ENCODE results near the gene VASH1. TPM values are rescaled to one million over a fixed set of nuclear protein-coding genes. Genes with fewer than 3 reads are reported as not detected.

The VASH1 gene
- total RNA-seq, 3 donors from 2014 or later: 4.8 to 11.6 (median 5.4) TPM

DNA sequence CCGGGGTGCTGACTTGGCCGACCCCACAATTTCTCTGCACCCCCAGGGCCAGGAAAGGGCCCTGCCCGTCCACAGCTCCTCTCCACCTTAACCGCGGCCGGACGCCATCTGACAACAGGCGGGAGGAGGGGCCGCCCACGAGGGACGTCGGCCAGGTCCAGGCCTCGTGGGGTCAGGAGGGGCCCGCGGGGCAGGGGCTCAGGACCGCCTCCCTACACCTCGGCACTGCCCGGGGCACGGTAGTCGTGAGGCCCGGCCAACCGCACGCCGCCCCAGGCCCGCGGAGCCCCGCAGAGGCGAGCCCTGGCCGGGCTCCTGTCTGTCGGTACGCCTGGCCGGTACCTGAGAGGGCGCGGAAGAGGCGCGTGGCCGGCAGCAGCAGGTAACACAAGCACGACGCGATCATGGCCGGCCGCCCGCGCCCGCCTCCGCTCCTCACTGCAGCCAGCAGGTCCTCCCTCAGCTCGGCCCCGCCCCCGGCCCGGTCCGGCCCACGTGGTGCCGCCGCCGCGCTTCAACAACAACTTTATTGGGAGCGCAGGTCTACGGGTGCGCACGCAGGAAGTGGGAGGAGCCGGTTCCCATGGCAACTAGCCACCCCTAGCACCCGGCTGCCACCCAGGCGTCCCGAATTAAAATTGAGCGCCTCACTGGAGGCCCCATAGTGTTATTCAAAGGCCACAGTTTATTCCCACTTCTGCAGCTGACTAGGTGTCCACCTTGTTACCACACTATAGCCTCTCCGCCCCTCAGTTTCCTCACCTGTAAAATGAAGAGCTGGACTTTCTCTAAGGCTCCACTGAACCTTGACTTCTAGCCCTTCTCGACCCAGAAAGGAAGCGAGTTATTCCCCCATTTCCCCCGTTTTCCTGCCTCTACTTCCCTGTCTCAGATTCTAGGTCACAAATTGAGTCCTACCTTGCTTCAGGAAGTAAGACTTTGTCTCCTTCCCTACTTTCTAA, 51.4 kb downstream of the VASH1 start, which contains the start of gene ANGEL1:
TSS of gene ANGEL1 (minus strand) at position 461 of the 962 bp plus-strand sequence. CDS start at position 406, 55 bp downstream.
- intact Hi-C loops (cut with DNase I, micrococcal nuclease): no loop called here
- H3K4me3 ChIP-seq: peak within 1 kb of the TSS; percentile 53
- ATAC-seq: peak; percentile 98
- DNase-seq: peak; percentile 98
- H3K36me3 ChIP-seq (ENCODE audit: low read depth): no peaks in the 10 kb centered on the region
- peaks cover 3% of the 10 kb centered on the region for H3K4me1 ChIP-seq (ENCODE audit: low read depth)
- no peaks in the 10 kb centered on the region for H3K9me3 ChIP-seq
- TF ChIP-seq, protein P1, sequence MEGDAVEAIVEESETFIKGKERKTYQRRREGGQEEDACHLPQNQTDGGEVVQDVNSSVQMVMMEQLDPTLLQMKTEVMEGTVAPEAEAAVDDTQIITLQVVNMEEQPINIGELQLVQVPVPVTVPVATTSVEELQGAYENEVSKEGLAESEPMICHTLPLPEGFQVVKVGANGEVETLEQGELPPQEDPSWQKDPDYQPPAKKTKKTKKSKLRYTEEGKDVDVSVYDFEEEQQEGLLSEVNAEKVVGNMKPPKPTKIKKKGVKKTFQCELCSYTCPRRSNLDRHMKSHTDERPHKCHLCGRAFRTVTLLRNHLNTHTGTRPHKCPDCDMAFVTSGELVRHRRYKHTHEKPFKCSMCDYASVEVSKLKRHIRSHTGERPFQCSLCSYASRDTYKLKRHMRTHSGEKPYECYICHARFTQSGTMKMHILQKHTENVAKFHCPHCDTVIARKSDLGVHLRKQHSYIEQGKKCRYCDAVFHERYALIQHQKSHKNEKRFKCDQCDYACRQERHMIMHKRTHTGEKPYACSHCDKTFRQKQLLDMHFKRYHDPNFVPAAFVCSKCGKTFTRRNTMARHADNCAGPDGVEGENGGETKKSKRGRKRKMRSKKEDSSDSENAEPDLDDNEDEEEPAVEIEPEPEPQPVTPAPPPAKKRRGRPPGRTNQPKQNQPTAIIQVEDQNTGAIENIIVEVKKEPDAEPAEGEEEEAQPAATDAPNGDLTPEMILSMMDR (IDR thresholded peaks at IDR 0.05): no peak

DNA sequence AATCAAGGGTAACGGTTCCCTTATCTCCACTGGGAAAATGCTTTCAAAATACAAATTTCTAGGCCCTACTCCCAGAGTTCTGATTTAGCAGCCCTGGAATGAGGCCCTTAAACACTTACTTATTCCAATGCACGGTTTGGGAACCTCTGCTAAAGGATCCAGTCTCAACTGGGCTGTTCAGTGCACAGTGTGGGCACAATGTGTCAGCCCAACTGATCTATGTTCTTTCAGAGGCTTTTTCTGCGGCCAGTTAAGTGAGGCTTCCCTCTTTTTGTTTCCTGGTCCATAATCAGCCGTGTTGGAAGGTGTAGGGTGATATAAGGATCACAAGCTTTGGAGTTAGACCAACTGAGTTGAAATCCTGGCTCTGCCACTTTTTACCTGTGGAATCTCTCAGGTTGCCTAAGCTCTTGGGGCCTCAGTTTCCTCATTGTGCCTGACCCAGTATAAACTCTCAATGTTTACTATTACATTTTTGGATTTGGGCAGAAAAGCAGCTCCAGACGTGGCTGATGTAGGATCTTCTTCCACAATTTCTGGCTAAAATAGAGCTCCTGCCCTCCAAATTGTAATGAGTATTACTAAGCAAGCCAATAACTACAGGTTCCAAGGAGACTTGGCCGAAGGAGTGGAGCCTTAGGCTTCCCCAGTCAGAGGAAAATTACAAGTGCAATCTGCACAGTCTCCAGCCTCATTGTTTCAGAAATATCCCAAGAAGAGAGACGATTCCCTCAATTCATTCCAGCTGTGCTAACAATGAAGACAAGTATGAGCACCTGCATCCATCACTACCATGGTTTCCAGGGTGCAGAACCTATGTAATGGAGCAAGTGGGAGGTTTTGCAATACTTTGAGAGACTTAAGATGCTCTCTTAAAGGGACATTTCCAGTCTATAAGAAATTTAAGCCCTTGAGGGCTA, 53.7 kb downstream of the VASH1 start:
- H3K4me3 ChIP-seq: no peak overlapping the region
- TF ChIP-seq, protein P1 (IDR thresholded peaks at IDR 0.05): no peak
- peaks cover 3% of the 10 kb centered on the region for H3K4me1 ChIP-seq (ENCODE audit: low read depth)
- no peaks in the 10 kb centered on the region for H3K36me3 ChIP-seq (ENCODE audit: low read depth)
- DNase-seq (no peak), ATAC-seq (no peak)
- H3K9me3 ChIP-seq: no peaks in the 10 kb centered on the region
- intact Hi-C loops (cut with DNase I, micrococcal nuclease): no loop called here

DNA sequence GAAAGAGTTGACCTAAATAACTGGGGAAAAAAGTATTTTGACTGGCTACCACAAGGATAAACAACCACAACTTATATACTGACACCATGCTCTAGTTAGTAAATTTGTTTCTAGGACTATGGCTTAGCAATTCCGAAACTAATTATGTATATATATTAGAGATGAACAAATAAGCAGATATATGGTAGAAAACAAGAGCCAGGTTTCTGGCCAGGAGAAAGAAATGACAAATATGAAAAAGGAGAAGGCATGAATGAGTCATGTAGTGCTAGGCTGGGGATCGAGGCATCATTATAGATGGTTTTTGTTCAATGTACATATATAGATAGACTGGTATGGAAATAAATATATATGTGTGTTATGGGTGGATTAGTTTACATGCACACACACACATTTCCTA, 59.4 kb downstream of the VASH1 start:
- ATAC-seq (no peak), DNase-seq (no peak)
- no peaks in the 10 kb centered on the region for H3K36me3 ChIP-seq (ENCODE audit: low read depth)
- intact Hi-C loops (cut with DNase I, micrococcal nuclease): no loop called here
- TF ChIP-seq, protein P1 (IDR thresholded peaks at IDR 0.05): no peak
- H3K4me1 ChIP-seq (ENCODE audit: low read depth): no peaks in the 10 kb centered on the region
- no peaks in the 10 kb centered on the region for H3K9me3 ChIP-seq
- no peak overlapping the region for H3K4me3 ChIP-seq

DNA sequence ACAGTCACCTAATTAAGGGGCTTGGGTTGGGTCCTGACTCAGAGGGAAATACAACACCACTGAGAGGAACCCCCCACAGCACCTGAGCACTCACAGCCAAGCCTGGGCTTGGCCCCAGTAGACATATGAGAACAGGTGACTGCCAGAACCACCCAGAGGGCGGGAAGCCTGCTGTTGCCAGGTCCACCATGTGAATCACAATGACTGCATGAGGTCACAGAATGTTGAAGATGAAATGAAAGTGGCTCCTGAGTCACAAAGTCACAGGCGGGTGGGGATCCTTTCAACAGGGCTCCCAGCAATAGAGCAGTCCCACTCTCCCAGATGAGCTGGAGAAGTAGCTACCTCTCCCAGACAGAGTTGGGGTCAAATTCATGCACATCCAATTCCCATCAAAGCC, 64.9 kb downstream of the VASH1 start, which contains the start of gene LRRC74A:
TSS of gene LRRC74A (plus strand) at position 287 of the 400 bp plus-strand sequence. CDS start 290 bp downstream, outside the sequence.
- H3K36me3 ChIP-seq (ENCODE audit: low read depth): no peaks in the 10 kb centered on the region
- H3K9me3 ChIP-seq: no peaks in the 10 kb centered on the region
- H3K4me1 ChIP-seq (ENCODE audit: low read depth): no peaks in the 10 kb centered on the region
- DNase-seq: no peak
- intact Hi-C loops (cut with DNase I, micrococcal nuclease): no loop called here
- ATAC-seq: peak; percentile 56
- TF ChIP-seq, protein P1 (IDR thresholded peaks at IDR 0.05): no peak
- no peak within 1 kb of the TSS for H3K4me3 ChIP-seq

DNA sequence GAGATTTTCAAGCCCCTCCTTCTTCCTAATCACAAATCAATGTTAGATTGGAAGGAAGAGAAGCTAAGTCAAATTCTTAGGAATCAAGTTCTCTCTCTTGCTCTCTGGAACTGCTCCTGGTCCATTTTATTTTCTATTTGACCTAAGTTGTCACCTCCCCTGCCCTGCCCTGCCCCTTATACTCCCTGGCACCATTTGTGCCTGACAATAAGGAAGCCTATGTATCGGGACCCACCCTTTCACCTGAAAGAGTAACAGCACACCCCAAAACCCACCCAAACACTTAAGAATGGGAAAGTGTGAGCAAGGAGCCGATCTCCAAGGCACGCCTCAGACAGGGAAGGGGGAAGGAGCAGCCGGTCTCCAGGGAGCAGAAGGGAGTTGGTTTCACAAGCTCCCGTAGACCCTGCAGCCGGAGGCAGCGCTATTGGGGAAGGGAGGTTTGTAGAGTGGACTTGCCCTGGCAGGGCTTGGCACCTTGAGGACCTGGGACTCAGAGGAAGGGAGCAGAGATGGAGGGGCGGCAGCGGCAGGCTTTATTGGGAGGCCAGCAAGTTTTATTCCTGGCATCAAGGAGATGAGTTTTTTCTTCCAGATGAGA, 66.5 kb downstream of the VASH1 start:
- no peaks in the 10 kb centered on the region for H3K36me3 ChIP-seq (ENCODE audit: low read depth)
- no peaks in the 10 kb centered on the region for H3K9me3 ChIP-seq
- ATAC-seq (peak; percentile 55), DNase-seq (no peak)
- no peaks in the 10 kb centered on the region for H3K4me1 ChIP-seq (ENCODE audit: low read depth)
- TF ChIP-seq, protein P1 (IDR thresholded peaks at IDR 0.05): no peak
- H3K4me3 ChIP-seq: no peak overlapping the region
- intact Hi-C loops (cut with DNase I, micrococcal nuclease): no loop called here

Data from mucosa of descending colon (tissue), 3 donors.